Caco-2 (cell line): ENCODE data around the gene CTAGE1. TPM values are rescaled to one million over a fixed set of nuclear protein-coding genes. Genes with fewer than 3 reads are reported as not detected.

Source experiments
- BruUV-seq: library from RNA; stranded (reverse); fragments of 400-500 nt; replicated peaks from 2 replicates; lab custom pipeline; 2021; lab: Mats Ljungman, UMichigan
- CTCF ChIA-PET: fragments of 300-600 bp; sonication (Branson Sonifier 250); formaldehyde crosslinking; loops from one replicate; lab custom pipeline; 2022; ENCODE audit warnings: antibody characterized with exemption; lab: Charles Lee
- POLR2A ChIA-PET: fragments of 300-600 bp; sonication (Branson Sonifier 250); formaldehyde crosslinking; loops from one replicate; lab custom pipeline; 2022; ENCODE audit warnings: antibody characterized with exemption; lab: Charles Lee
- DNase-seq, 2 experiments: peaks; one replicate each; pipeline versions ENCODE4 v3.0.0 to v3.0.0-alpha.2; 2020 to 2022
- H3K27me3 ChIP-seq: replicated peaks from 2 replicates; pipeline ENCODE4 v1.6.0; 2011; ENCODE audit warnings: low read length; ENCODE audit not compliant: control insufficient read depth, insufficient read depth
- H3K36me3 ChIP-seq: 2 replicates; pipeline ENCODE4 v1.5.1; 2011; ENCODE audit warnings: low read length; ENCODE audit not compliant: control insufficient read depth, insufficient read depth
- H3K4me1 ChIP-seq: fragments of 250-450 bp; sonication (Bioruptor Pico); 2 replicates; pipeline ENCODE4 v1.5.1; 2020; ENCODE audit warnings: mild to moderate bottlenecking
- H3K4me3 ChIP-seq: 2 replicates; pipeline ENCODE4 v1.5.1; 2011; ENCODE audit warnings: low read depth, mild to moderate bottlenecking, control low read depth, low read length
- H3K9me3 ChIP-seq: fragments of 250-450 bp; sonication (Bioruptor Pico); 2 replicates; pipeline ENCODE4 v1.5.1; 2020; ENCODE audit warnings: mild to moderate bottlenecking, moderate library complexity
- H3K27ac Mint-ChIP-seq: one replicate; pipeline ENCODE4 v1.8.0; 2022; ENCODE audit warnings: mixed read lengths; ENCODE audit not compliant: unreplicated experiment
- H3K27me3 Mint-ChIP-seq: one replicate; pipeline ENCODE4 v1.8.0; 2022; ENCODE audit warnings: mixed read lengths; ENCODE audit not compliant: insufficient read depth, unreplicated experiment
- H3K36me3 Mint-ChIP-seq: one replicate; pipeline ENCODE4 v1.8.0; 2022; ENCODE audit warnings: mild to moderate bottlenecking, mixed read lengths; ENCODE audit not compliant: insufficient read depth, unreplicated experiment
- H3K4me1 Mint-ChIP-seq: one replicate; pipeline ENCODE4 v1.8.0; 2022; ENCODE audit warnings: low read depth, mixed read lengths; ENCODE audit not compliant: unreplicated experiment
- H3K4me3 Mint-ChIP-seq: one replicate; pipeline ENCODE4 v1.8.0; 2022; ENCODE audit warnings: mild to moderate bottlenecking, moderate library complexity, mixed read lengths; ENCODE audit not compliant: unreplicated experiment
- H3K9me3 Mint-ChIP-seq: one replicate; pipeline ENCODE4 v1.8.0; 2022; ENCODE audit warnings: mixed read lengths; ENCODE audit not compliant: unreplicated experiment
- CTCF ChIP-seq, 2 experiments: fragments of 200-600 bp in 1 of 2; IDR thresholded peaks; 1 replicate in 1 of 2; 2 replicates in 1 of 2; pipeline versions ENCODE4 v1.5.1 to v1.8.0; 2011 to 2022; ENCODE audit warnings: antibody characterized with exemption in 1 of 2, control low read depth in 1 of 2, inconsistent platforms in 1 of 2, low read depth in 1 of 2, low read length in 1 of 2, mild to moderate bottlenecking in 1 of 2, moderate library complexity in 1 of 2; ENCODE audit not compliant: insufficient read depth in 1 of 2, severe bottlenecking in 1 of 2, unreplicated experiment in 1 of 2
- intact Hi-C: fragments of 100-400 bp; cut with micrococcal nuclease; formaldehyde crosslinking; loops from one replicate; pipeline ENCODE4 v1.10.0; 2022; ENCODE audit not compliant: unreplicated experiment
- total RNA-seq: library from RNA; stranded (reverse); gene quantifications from 2 replicates; pipeline ENCODE4 v1.2.3, GENCODE V29; 2022

Gene CTAGE1
- total RNA-seq, 1 experiment from 2014 or later, result not detected

GRCh38 chr18:22411446-22411845 is 6.3 kb downstream of the CTAGE1 start:
- intact Hi-C loops, result no loop called here
- DNase-seq, result no peak
- Mint-ChIP-seq H3K4me3 (no peak overlapping the region), H3K9me3 (peaks cover 21% of the 10 kb centered on the region), H3K27me3 (no peaks in the 10 kb centered on the region), H3K36me3 (no peaks in the 10 kb centered on the region), H3K27ac (no peak overlapping the region), H3K4me1 (no peaks in the 10 kb centered on the region)
- Histone ChIP-seq H3K4me3 (no peak overlapping the region), H3K36me3 (no peaks in the 10 kb centered on the region), H3K27me3 (no peaks in the 10 kb centered on the region), H3K4me1 (no peaks in the 10 kb centered on the region), H3K9me3 (0 out of 2 replicates have a peak, but pooled peaks cover 4% of the 10 kb centered on the region)
- POLR2A ChIA-PET, result no interaction called here
- CTCF ChIA-PET, result no interaction called here
- no TSS peak for BruUV-seq
- TF ChIP-seq CTCF (IDR thresholded peaks at IDR 0.05; ENCODE audit: insufficient read depth in 1 of 2, low read depth in 1 of 2, low read length in 1 of 2, severe bottlenecking in 1 of 2, unreplicated experiment in 1 of 2), result no peak

- no TSS peak for BruUV-seq
- no peak overlapping the region for H3K4me3 ChIP-seq
- CTCF ChIA-PET, result no interaction called here
These were observed 7.6 kb downstream of the CTAGE1 start for GRCh38 chr18:22410126-22410525.

GRCh38 chr18:22409445-22409844 is 8.3 kb downstream of the CTAGE1 start:
- no peak for DNase-seq
- TF ChIP-seq CTCF (IDR thresholded peaks at IDR 0.05; ENCODE audit: insufficient read depth in 1 of 2, low read depth in 1 of 2, low read length in 1 of 2, severe bottlenecking in 1 of 2, unreplicated experiment in 1 of 2), result no peak
- CTCF ChIA-PET, result no interaction called here
- H3K27ac Mint-ChIP-seq, result no peak overlapping the region
- no peaks in the 10 kb centered on the region for H3K4me1 Mint-ChIP-seq
- peaks cover 21% of the 10 kb centered on the region for H3K9me3 Mint-ChIP-seq
- Histone ChIP-seq H3K27me3 (no peaks in the 10 kb centered on the region), H3K36me3 (no peaks in the 10 kb centered on the region), H3K4me3 (no peak overlapping the region), H3K4me1 (no peaks in the 10 kb centered on the region), H3K9me3 (peaks cover 12% of the 10 kb centered on the region; the same call in 1 of the 2 replicates)
- intact Hi-C loops, result no loop called here
- no peaks in the 10 kb centered on the region for H3K27me3 Mint-ChIP-seq
- POLR2A ChIA-PET, result interaction anchor here (0.6 kb wide), 1 partner anchor 16 kb away, joined by 13 read pairs; no protein-coding TSS in a partner anchor
- H3K36me3 Mint-ChIP-seq, result no peaks in the 10 kb centered on the region
- no TSS peak for BruUV-seq
- H3K4me3 Mint-ChIP-seq, result no peak overlapping the region

More at GRCh38 chr18:22410126-22410525, 7.6 kb downstream of the CTAGE1 start:
- Mint-ChIP-seq H3K36me3 (no peaks in the 10 kb centered on the region), H3K27me3 (no peaks in the 10 kb centered on the region), H3K4me3 (no peak overlapping the region), H3K27ac (no peak overlapping the region), H3K4me1 (no peaks in the 10 kb centered on the region), H3K9me3 (peaks cover 21% of the 10 kb centered on the region)
- Histone ChIP-seq H3K4me1 (no peaks in the 10 kb centered on the region), H3K9me3 (peaks cover 6% of the 10 kb centered on the region; the same call in 1 of the 2 replicates), H3K27me3 (no peaks in the 10 kb centered on the region), H3K36me3 (no peaks in the 10 kb centered on the region)
- no peak for TF ChIP-seq CTCF (IDR thresholded peaks at IDR 0.05; ENCODE audit: insufficient read depth in 1 of 2, low read depth in 1 of 2, low read length in 1 of 2, severe bottlenecking in 1 of 2, unreplicated experiment in 1 of 2)
- DNase-seq, result no peak
- POLR2A ChIA-PET, result no interaction called here
- intact Hi-C loops, result no loop called here
